ENCODE measurements around the gene CDK5RAP3.

The CDK5RAP3 gene

DNA sequence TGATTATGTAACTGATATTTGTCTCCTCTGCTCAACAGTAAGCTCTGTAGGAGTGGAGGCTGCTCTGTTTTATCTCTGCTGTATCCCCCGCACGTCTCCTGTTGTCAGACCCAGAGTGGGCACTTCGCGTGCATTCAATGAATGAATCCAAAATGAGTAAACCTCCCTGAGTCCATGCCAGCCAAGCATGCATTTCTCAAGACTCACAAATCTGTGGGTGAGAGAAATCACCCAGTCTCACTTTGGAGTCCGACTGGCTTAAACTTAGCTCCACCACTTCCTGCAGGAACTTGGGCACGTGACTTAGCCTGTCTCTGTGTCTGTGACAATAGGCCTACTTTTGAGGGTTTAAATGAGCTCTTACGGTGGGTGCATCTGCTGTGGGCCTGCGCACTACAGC, 25.8 kb upstream of the CDK5RAP3 start:
- TF ChIP-seq GATA3 (IDR thresholded peaks at IDR 0.05; ENCODE audit: low read depth, low read length) (no peak), GATA2 (IDR thresholded peaks at IDR 0.05; ENCODE audit: low read depth, low read length) (no peak)

DNA sequence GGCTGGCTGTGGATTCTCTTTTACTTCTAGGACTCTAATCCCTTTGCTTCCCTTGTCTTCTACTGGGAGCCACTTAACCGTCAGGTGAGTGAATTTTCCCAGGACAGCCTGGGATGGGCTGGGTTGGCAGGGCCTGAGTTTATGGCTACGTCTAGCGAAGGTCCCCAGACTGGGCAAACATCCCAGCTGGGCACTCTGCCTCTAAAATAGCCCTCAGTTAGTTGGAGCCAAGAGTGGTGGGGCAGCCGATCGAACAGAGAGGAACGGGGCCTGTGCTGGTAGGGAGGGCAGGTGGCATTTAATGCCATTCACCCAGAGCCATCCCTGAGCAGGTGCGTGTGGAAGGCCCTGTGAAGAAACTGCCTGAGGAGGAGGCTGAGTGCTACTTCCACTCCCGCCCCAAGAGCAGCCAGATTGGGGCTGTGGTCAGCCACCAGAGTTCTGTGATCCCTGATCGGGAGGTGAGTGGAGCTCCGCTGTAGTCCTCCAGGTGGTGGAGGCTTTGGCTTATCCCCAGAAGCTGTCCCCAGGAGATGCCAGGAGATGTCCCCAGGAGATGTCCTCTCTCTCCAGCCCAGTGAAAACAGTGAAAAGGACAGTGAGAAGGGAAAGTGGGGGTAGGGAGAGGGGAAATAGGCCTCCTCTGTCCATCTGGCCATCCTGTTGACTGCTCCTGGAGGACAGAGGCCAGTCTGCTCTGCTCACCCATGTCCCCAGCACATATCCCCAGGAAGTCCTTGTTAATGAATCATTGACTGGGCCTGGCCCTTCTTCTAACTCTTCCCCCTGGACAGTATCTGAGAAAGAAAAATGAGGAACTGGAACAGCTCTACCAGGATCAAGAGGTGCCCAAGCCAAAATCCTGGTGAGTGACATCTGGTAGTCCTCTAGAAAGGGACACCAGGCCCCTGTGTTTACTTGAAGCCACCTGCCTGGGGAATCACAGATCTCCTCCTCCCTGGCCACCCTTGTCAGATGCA, 25.1 kb upstream of the CDK5RAP3 start:
- TF ChIP-seq GATA2 (IDR thresholded peaks at IDR 0.05; ENCODE audit: low read depth, low read length) (no peak), GATA3 (IDR thresholded peaks at IDR 0.05; ENCODE audit: low read depth, low read length) (no peak)

GRCh38 chr17:47946516-47946915, 24.4 kb upstream of the CDK5RAP3 start:
- TF ChIP-seq GATA2 (IDR thresholded peaks at IDR 0.05; ENCODE audit: low read depth, low read length): no peak
- TF ChIP-seq GATA3 (IDR thresholded peaks at IDR 0.05; ENCODE audit: low read depth, low read length): no peak

DNA sequence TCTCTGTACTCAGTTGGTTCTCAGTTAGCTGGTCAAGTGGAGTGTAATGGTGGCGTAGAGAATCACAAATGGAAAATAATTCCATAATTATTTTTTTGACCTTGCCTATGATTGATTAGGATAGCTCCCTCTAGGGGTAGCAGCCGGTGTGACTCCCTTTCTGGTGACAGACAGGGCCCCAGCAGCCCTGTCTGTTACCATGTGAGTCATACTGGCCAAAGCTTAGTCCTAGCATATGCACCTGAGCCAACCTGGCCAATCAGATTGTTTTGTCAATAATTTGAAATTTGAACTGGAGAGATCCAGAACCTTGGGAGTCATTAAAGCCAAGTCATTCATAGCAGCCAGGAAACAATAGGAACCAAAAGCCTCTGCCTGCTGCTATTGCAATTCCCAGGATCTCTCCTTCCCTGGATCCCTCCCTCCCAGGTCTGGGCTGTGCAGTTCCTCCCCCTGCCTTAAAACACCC, 23.9 kb upstream of the CDK5RAP3 start:
- no peak for TF ChIP-seq GATA2 (IDR thresholded peaks at IDR 0.05; ENCODE audit: low read depth, low read length)
- TF ChIP-seq GATA3 (IDR thresholded peaks at IDR 0.05; ENCODE audit: low read depth, low read length): no peak

- TF ChIP-seq GATA2 (IDR thresholded peaks at IDR 0.05; ENCODE audit: low read depth, low read length) (no peak), GATA3 (IDR thresholded peaks at IDR 0.05; ENCODE audit: low read depth, low read length) (no peak)
Observed at GRCh38 chr17:47948706-47949196, 22.2 kb upstream of the CDK5RAP3 start.

DNA sequence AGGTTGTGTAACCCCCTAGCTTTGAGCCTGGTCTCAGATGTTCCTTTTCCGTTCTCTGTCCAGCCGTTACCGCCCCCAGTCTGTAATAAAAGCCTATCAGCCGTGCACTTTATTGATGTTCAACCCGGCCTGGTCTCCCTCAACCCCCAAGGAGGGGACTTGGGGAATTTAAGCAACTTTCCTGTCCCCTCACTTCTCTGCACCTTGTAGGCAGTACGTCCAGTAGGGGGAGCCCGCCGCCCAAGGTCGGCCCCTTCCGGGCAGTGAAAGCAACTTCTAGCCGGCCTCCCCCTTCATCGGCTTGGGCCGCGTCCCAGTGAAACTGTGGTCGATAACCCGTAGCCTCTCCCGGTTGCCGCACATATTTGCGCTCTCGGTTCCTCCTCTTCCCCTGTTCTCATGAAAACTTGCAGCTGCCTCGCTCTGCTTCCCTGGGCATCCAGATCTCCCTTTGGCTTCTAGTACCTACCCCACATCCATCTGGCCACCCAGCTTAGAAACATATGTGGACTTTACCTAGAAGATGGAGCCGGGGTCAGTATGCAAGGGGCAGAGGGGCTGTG, 21.6 kb upstream of the CDK5RAP3 start:
- TF ChIP-seq GATA3 (IDR thresholded peaks at IDR 0.05; ENCODE audit: low read depth, low read length): no peak

GRCh38 chr17:47949946-47950345, 21.0 kb upstream of the CDK5RAP3 start:
- no peak for TF ChIP-seq GATA3 (IDR thresholded peaks at IDR 0.05; ENCODE audit: low read depth, low read length)
- no peak for TF ChIP-seq GATA2 (IDR thresholded peaks at IDR 0.05; ENCODE audit: low read depth, low read length)

DNA sequence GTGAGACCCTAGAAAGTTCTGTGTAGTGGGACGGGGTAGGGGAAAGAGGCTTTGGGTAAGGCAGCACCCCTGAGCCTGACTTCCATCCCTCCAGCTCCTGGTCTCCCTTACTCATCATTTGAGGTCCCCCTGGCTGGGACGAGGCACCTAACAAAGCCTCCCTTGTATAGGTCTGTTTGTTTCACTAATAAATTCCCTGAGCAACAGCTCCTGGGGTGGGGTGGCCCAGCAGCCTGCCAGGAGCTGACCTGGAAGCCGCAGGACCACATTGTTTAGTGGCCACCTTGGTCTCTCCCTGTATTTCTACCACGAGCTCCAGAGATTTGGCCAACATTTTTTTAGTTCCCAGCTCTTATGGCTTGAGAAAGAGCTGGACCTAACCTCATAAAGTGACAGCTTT, 20.5 kb upstream of the CDK5RAP3 start:
- TF ChIP-seq GATA2 (IDR thresholded peaks at IDR 0.05; ENCODE audit: low read depth, low read length): no peak
- TF ChIP-seq GATA3 (IDR thresholded peaks at IDR 0.05; ENCODE audit: low read depth, low read length): no peak

- TF ChIP-seq GATA3 (IDR thresholded peaks at IDR 0.05; ENCODE audit: low read depth, low read length) (no peak), GATA2 (IDR thresholded peaks at IDR 0.05; ENCODE audit: low read depth, low read length) (no peak)
Observed at GRCh38 chr17:47952171-47953021, 18.5 kb upstream of the CDK5RAP3 start.

- TF ChIP-seq GATA2 (IDR thresholded peaks at IDR 0.05; ENCODE audit: low read depth, low read length) (no peak), GATA3 (IDR thresholded peaks at IDR 0.05; ENCODE audit: low read depth, low read length) (no peak)
Observed at GRCh38 chr17:47953909-47954308, 17.0 kb upstream of the CDK5RAP3 start.

DNA sequence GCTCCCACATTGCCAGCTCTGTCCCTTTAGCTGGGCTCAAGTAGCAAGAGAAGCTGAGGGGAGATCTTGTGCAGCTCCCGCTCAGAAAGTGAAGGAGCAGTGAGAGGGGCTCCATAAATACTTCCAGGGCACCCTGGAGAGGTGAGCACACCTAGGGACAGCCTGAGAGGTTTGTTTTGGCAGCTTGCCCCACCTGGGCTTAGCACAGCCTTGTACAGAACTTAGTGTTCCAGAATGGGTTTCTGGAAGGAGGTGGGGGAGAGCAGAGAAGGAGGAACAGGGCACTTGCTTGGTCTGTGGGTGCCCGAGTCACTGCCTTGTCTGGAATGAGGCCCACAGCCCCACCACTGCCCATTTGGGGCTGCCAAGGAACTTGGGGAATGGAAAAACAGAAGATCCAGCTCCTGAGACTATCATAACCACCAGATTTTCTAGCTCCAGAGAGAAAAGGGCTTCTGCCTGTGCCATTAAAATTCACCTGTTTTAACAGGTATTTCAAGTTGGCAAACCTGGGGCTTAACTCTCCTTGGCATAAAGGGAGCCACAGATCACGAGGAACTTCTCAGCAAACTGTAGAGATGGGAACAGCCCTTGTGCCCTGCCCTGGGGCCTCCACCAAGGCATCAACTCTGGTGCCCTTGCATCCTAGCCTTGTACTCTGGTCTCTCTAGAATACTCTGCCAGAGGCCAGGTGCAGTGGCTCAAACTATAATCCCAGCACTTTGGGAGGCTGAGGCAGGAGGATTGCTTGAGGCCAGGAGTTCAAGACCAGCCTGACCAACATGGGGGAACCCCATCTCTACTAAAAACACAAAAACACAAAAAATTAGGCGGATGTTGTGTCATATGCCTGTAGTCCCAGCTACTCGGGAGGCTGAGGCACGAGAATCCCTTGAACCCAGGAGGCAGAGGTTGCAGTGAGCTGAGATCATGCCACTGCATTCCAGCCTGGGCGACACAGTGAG, 15.1 kb upstream of the CDK5RAP3 start:
- TF ChIP-seq GATA2 (IDR thresholded peaks at IDR 0.05; ENCODE audit: low read depth, low read length) (no peak), GATA3 (IDR thresholded peaks at IDR 0.05; ENCODE audit: low read depth, low read length) (no peak)

DNA sequence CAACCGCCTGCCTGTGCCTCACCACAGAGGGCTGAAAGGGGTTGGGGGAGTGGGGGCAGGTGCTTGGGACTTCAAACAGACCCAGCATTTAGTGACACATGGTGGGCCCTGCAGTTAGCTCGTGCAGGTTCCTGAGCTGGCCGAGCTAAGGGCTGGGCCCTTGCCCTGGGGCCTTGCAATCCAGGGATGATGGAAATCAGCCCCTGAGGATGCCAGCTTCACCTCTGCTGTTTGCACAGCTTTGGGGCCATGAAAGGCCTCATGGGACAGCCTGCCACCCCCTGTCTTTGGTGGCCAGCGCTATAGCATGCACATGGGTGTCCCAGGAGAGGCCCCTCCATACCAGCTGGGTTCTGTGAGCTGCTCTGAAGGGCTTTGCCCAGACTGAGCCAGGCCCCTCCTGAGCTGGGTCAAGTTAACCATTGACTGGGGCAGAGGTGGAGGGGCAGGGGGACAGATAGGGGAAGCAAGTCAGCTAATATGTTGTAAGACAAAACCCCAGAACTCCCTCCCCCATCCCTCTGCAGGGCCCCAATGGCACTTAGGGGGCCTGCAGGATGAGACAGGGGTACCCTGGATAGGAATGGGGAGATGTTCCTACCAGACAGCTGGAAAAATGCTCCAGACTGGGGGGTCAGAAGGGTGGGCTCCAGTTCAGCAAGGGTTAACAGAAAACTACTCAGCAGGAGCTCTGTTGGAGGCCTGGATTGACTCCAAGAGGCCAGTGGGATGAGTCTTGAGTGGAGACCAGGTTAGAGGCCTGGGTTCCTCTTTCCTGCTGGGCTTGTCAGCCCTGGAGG, 13.9 kb upstream of the CDK5RAP3 start:
- TF ChIP-seq GATA2 (IDR thresholded peaks at IDR 0.05; ENCODE audit: low read depth, low read length) (no peak), GATA3 (IDR thresholded peaks at IDR 0.05; ENCODE audit: low read depth, low read length) (no peak)
